HG03558 (cell line): ENCODE results near the gene GLIS1.

Experiments
- ATAC-seq: cut with Tn5 transposase; IDR thresholded peaks from one replicate; pipeline ENCODE4 v1.9.1; 2021; ENCODE audit warnings: moderate number of reproducible peaks; ENCODE audit not compliant: unreplicated experiment; ENCODE audit errors: extremely low read depth

The GLIS1 gene

DNA sequence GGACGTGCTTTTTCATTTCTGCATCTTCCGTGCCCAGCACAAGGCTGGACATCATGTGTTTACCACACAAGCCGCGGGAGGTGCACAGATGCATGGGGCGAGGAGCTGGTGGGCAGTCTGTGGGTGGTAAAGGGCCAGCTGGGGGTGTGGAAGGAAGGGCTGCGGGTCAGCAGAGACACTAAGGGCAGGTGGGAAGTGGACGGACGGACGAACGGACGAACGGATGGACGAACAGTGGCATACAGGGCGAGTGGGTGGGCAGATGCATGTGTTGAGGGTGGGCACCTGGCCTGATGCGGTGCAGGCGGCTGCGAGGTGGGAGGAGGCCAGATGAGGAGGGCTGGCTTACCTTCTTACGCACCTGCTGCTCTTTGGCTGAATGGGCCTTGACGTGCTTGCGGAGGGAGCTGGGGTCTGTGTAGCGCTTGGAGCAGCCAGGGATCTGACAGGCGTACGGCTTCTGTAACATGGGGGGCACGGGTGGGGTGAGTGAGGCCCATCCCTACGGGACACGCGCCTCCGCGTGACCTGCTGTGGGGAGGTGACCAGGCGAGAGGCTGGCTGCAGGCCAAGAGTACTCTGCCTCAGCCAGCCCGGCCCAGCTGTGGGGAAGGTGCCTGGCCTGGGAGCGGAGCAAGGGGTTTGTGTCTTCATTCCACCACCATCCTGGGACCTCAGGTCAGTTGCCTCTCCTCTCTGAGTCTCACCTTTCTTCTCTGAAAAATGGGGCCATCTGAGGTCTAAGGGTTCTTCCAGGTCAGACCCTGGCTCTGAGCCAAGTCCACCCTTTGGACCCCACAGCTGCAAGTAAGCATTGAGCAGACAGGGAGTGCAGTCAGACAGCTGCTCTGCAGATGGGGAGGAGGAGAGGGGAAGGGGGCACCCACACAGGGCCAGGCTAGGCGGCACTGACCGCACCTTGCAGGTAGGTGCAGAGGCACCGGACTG, 214.3 kb downstream of the GLIS1 start:
- no peak for ATAC-seq

DNA sequence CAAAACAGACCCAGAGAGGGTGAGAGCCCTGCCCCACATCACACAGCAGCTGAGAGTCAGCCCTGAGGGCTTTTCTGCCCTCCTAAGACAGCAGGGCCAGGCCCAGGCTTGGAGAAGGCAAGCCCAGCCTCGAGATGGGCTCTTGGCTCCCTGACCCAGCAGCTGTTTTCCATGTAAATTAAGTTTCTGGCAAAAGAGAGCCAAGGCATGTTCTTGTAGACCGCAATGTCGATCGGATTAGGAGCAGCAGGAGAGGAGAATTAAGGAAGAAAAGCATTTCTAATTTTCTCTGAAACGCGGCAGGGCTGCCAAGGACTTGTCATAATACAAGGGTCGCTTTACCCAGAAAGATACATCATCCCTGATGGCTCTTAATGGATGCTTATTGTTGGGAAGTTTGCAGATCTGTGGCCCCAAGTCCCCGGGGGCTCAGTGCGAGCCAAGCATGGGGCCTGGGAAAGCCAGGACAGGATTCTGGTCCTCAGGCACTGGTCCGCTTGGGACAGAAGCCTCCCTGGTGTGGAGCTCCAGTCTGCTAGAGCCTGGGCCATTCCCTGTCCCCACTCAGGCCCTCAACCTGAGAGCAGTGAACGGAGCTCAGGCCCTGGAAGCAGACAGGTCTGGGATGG, 216.9 kb downstream of the GLIS1 start:
- no peak for ATAC-seq

DNA sequence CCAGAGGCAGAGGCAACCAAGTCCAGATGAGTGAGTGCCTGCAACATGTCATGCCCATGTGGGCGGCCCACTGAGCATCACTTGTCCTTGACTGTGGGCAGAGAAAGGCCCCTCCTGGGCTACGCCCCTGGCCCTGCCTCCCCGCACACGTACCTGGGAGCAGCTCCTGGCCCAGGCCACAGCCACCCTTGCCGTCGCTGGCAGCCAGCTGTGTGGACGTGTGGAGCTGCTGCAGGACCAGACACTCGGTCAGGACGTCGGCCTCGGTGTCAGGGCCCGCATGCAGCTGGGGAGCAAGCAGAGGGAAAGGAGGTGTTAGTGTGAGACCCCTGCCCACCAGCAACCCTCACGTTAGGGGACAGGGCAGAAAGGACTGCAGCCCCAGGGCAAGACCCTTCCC, 218.5 kb downstream of the GLIS1 start:
- no peak for ATAC-seq

DNA sequence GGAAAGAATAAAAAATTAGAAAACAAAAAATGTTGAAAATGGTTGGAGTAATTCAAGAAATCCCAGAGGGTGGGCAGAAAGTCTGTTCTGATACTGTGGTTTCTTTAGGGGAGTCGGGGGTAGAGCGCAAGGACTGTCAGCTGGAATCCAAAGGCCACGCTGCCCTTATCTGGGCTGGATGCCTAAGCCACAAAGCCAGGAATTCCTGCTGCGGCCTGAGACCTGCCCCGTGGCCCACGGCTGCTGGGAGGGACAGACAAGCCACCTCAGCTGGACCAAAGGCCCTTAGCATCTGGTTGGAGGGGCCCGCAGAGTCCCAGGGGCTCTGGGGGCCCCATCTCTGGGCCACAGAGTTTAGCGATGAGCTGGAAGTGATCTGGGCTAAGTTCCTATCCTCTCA, 219.5 kb downstream of the GLIS1 start:
- ATAC-seq = no peak

DNA sequence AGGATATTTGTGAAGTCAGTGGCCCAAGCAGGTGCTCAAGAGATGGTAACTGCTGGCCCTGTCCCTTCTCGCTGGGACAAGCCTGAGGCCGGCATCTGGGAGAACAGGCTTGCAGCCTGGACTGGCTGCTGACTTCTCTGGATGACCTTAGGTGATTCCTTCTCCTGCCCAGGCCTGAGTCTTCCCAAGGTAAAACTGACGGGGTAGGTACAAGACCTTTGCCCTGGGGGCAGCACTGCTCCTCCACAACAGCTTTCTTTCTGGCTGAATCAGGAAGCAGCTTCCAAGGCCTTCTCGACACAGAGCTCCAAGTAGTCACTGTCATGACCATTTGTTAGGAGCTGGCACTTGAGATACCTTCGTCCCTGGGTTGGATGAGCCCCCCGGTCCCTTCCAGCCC, 220.2 kb downstream of the GLIS1 start:
- ATAC-seq = no peak

DNA sequence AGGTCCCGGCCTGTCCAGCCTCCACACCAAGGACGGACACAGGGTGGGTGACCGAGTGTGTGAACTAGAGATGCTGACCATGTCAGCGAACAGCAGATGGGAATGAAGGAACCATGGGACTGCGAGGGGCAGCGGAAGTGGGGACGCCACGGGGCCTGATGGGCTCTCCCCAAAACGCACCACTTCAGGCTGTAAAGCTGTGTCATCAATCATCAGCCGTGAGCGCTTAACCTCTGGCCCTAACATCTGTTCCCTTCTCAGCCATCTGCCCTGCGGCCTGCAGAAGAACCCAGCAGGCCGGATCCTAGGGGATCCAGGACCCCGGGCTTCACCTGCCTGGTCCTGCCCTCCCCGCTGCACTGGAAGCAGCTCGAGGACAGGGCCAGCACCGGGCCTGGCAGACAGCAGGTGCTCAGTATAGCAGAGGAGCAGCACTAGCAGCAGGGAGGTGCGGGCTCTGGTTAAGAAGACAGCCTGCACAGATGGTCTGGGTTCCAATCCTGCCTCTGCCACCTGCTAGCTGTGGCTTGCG, 221.1 kb downstream of the GLIS1 start:
- no peak for ATAC-seq

DNA sequence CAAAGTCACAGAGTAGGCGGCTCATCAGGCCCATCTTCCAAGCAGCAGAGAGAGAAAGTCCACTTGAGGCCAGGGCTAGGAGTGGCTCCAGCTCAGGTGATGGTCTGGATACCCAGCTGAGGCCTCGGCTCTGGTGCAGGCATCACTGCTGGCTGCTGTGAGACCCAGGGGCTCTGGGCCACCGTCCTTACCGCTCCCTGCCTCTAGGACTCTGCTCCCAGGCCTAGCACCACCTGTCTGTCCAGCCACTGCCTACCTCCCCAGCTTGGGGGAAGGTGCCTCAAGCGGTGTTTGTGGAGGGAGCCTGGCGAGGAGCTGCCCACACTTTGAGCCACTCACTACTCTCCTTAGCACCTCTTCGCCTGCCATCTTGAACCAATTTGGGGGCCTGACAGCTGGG, 221.9 kb downstream of the GLIS1 start:
- ATAC-seq = no peak

DNA sequence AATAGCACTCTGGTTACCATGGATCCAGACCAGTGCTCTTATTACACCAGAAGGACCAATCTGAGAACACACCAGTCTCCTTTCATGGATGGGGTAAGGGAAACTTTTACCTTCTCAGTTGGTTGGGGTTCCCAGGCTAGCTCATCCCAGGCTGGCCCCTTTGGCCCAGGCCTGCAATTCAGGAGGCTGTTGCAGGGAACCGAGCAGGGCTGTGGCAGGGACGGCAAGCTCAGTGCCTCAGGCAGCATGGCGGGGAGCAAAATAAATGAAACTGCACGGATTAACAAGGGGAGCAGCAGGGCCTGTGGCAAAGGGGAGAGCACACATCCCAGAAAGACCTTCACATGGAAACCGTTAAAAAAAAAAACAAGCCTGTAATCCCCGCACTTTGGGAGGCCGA, 222.8 kb downstream of the GLIS1 start:
- ATAC-seq = no peak

DNA sequence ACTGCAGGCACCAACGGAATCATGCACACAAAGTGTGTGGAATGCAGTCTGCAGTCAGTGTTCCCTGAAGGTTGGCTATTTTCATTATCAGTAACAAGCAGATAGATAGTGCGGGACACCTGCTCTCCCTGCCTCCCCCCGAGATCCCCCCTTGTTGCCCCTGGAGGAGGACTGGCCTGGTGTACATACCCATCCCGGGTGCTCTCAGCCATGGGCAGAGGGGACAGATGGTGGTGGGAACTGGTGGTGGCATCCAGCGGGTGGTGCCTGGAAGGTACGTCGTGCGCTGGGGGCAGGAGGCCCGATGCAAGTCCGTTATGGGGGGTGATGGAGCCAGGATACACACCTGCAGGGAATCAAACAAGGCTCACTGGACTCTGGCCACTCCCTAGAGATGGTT, 224.5 kb downstream of the GLIS1 start:
- no peak for ATAC-seq

DNA sequence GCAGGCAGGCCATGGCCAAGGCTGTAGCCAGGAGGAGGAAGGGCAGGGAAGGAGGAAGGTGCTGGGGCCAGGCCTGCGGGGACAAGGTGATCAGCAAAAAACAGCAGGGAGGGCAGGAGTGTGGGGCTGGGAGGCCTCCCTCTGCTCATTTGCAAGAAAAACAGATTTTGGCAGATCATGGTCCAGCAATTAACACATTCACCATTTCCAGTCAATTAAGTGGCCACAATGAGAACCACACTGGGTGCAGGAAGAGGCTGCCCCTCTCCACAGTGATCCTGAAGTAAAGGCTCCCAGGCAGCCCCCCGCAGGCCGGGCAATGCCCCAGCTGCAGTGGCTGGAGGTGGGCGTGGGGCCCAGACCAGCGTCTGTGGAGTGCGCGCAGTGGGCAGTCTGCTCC, 225.1 kb downstream of the GLIS1 start:
- no peak for ATAC-seq

DNA sequence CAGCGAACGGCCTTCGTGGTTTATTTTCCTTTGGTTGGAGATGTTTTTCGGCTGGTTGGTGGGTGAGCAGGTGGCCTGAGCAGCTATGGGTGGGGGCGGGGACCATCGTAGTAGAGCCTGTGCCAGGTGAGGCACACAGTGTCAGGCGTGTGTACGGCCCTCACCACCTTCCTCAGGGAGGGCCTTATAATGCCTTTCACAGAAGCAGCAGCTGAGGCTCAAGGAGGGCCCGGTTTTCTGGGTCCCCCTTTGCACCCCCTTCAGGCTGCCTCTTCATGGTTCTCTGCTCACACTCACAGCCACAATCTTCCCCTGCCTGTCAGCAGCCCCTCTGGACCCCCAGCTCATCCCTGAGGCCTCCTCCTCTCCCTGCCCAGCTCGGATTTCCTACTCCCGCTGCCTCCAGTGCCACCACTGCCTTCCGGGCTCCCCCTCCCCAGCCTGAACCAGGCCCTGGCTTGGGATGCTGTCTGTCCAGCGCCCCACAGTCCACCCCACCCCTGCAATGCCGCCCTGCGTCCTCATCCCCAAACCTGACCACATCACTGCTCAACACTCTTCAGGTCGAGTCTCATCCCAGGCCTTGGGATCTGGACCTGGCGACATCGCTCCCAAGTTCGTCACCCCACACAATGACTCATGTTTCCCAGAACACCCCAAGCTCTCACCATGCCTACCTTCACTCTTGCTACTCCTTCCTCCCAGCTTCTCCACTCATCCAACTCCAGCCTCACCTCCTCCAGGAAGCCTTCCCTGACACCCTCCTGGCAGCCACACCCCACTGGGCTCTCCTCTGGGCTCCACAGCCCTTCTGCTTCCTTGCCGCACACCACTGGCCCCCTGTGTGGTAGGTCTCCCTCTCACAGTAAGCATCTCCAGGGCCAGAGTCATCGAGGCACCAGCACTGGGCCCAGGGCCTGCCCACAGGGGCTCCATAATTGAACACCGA, 225.9 kb downstream of the GLIS1 start:
- ATAC-seq = no peak

DNA sequence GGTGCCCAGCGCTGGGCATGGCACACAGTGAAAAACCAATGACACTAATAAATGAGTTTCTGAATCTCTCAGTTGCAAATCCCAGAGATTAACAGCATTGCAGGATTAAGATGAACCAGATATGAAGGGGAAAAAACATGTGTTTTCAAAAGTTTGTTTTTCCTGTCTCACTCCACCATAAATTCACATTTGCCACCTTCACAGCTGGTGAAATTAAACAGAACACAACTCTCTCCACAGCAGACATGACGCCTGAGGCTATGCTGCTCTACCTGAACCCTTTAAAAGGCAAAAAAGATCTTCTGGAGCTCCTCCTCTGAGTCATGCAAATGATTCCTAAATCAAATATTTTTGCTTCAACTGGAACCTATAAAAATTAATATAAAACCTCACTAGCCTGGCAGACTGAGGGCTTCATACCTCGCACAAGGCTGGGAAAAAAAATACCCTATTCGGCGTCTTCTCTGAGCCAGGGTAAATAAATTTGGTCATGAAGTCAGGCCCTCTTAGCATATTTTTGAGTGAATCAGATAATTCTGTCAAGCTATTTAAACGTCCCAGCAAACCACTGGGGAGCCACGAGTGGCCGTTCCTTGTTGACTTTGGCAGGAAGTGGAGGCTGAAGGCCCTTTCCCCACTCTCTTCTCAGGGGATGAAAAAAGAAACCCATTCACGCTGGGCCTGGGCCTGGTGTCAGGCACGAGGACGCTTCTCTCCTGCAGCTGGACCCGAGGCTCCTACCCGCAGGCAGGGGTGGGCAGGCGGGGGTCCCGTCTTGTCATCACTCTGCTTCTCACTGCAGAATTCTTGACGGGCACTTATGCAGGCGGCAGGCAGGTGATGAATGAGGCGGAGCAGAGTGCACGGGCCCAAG, 226.8 kb downstream of the GLIS1 start:
- ATAC-seq = no peak

DNA sequence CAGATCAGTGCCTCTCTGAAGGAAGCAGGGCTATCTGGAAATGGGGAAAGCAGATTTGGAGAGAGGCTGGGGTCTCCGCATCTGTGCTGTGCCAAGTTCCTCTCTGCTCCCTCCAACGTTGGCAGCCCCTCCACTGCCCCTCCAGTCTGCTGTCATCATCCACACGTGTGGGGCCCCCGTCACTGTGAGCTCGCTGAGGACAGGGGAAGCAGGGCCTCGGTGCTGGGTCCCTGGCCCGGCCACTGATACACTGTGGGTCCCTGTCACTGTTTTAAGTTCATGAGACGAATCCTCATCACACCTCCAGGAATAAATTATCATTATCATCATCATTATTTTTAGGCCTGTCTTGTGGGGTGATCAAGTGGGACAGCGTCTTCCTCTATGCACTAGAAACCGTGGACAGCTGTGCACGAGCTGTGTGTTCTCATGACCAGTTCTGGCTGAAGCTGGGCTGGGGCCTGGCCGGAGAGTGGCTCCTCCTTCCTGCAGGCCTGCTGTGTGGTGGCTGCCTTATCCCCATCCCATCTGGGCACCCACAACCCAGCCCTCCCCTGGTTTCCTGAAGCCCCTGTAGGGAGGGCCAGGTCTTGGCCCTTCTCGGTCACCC, 227.5 kb downstream of the GLIS1 start:
- no peak for ATAC-seq

DNA sequence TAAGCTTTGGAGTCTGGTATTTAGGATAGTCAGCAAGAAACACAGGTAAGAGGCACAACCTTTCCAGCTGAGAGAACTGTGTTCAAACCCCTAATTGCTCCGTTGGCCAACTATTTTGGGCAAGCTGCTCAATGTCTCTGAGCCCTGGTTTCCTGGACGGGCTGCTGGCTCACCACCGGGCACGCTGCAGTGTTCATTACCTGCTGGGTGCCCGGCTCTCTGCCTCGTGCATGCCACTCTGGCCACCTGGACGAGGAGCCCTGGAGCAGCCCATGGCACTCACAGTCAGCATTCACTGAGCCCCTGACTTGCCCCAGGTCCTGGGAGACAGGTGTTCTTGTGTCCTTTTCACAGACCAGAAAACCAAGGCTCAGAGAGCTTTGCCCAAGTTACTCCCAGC, 228.7 kb downstream of the GLIS1 start:
- no peak for ATAC-seq

DNA sequence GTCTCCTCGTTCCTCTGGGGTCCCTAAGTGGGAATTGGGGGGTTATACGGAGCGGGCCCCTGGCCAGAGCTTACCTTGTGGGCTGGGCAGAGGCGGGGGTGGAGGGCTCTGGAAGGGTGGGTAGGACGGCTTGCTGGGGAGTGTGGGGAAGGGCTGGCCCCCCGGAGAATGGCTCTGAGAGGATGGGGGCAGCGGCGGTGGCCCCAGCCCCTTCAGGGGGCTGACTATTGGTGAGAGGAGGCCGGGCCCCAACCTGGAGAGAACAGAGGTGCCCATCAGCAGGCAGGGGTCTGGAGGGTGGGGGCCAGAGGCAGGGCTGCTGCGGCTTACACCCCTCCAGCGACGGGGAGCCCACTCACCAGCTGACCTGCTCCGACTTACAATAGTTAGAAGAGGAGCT, 229.2 kb downstream of the GLIS1 start:
- ATAC-seq = no peak

DNA sequence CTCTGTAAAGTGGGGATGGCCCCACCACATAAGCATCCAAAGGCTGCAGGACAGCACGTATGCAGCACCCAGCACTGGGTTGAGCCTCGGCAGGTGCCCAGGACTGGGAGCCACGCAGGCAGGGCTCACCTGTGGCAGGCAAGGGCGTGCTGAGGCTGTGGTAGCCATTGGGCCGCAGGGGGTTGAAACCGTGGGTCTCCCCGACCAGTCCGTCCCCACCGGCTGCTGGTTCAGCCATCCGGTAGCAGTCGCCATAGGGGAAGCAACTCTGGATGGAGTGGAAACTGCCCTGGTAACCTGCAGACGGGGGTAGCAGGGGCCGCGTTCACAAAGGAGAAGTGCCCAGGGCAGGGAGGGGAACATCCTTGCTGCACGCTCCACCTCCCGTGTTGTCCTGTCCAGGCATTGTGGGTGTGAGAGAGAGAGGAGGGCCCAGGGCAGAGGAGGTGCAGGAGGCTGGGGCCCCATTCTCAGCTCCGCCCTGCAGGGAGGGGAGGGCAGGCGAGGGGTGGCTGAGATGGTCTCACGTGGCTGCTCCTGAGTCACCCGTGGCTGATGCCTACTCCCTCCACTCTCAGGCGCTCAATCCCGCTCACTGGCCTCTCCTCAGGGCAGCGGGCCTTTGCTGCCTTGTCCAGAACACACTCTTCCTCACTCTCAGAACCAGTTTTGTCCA, 229.8 kb downstream of the GLIS1 start:
- ATAC-seq = no peak

DNA sequence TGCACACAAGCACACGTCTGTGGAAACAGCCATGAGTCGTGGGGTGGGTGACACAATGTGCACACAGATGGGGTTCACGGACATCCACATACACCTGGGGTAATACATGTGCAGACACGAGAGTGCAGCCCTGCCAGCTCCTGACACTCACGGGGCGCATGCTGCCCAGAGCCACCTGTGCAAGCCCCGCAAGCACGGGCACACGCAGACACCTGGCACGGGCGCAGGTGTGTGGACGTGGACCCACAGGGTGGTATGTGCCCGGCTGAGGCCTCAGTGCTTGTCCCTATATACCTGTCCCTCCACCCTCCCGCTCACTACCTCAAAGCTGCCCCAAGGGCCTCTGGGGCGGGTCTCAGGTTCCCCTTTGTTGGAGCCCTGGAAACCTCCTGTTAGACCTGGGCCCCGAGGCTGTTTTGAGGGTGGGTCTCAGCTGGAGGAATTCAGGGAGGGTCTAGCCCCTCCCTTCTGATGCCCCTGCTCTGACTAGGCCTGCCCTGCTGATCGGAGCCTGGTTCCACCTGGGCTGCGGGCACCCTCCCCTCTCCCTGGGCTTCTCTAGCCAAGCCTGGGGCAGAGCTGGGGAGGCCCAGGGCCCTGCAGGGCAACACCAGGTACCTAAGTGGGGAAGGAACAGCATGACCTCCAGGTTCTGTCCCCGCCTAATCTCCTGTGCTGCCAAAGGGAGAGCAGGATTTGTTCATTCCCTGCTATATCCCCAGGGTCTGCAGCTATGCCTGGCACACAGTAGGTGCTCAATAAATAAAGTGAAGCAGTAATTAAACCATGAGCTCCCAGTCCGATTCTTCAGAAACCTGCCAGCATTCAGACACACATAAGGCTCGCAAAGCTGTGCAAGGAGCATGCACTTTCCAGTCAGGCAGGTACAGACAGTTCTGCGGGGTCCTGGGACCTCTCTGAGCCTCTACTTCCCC, 230.6 kb downstream of the GLIS1 start:
- ATAC-seq = no peak
